ENCODE data around the gene GIT1. TPM values are rescaled to one million over a fixed set of nuclear protein-coding genes. Genes with fewer than 3 reads are reported as not detected.

Gene GIT1
- total and polyA plus RNA-seq, 2 of the 13 experiments (the other 11 are each of a cell fraction or from before 2014, with no cell fraction given): 14.2 to 30.8 TPM

DNA sequence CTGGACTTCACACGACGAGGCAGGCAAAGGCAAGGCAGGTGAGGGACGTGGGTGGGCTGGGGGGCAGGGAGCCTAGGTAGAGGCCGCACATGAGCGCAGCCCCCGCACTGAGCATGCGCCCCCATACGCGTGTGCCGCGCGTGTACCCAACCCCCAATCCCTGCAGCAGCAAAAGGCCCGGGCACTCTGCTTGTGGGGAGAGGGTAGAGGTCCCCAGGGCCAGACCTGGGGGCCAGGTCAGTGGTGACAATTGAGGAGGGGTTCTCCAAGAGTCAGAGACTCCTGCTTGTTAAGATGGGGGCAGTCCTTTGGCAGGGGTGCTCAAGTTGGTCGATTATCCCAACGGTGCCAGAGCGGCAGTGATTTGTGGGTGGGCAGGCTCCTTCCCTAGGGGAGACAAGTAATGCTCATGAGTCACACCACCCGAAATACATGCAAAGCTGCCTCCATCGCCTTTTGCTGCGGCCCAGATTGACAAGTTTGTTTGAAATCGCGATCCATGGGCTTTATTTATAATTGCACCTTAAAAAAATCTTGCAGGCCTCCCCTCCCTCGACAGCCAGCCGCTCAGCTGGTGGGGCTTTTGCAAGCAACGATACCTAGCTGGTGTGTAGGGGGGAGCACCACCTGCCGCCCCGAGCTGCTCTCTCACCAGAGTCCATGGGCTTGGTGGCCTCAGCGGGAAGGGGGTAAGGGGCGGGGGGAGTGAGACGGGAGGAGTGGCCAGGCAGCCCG is 1.1 kb upstream of the GIT1 start (continued):
- TF ChIP-seq, protein P1, sequence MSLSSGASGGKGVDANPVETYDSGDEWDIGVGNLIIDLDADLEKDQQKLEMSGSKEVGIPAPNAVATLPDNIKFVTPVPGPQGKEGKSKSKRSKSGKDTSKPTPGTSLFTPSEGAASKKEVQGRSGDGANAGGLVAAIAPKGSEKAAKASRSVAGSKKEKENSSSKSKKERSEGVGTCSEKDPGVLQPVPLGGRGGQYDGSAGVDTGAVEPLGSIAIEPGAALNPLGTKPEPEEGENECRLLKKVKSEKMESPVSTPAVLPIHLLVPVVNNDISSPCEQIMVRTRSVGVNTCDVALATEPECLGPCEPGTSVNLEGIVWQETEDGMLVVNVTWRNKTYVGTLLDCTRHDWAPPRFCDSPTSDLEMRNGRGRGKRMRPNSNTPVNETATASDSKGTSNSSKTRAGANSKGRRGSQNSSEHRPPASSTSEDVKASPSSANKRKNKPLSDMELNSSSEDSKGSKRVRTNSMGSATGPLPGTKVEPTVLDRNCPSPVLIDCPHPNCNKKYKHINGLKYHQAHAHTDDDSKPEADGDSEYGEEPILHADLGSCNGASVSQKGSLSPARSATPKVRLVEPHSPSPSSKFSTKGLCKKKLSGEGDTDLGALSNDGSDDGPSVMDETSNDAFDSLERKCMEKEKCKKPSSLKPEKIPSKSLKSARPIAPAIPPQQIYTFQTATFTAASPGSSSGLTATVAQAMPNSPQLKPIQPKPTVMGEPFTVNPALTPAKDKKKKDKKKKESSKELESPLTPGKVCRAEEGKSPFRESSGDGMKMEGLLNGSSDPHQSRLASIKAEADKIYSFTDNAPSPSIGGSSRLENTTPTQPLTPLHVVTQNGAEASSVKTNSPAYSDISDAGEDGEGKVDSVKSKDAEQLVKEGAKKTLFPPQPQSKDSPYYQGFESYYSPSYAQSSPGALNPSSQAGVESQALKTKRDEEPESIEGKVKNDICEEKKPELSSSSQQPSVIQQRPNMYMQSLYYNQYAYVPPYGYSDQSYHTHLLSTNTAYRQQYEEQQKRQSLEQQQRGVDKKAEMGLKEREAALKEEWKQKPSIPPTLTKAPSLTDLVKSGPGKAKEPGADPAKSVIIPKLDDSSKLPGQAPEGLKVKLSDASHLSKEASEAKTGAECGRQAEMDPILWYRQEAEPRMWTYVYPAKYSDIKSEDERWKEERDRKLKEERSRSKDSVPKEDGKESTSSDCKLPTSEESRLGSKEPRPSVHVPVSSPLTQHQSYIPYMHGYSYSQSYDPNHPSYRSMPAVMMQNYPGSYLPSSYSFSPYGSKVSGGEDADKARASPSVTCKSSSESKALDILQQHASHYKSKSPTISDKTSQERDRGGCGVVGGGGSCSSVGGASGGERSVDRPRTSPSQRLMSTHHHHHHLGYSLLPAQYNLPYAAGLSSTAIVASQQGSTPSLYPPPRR (CRISPR knock-in tag; IDR thresholded peaks at IDR 0.05; ENCODE audit: borderline replicate concordance): 0 out of 2 replicates have a peak, but pooled peaks have one; percentile 8
- TF ChIP-seq ZNF569 (CRISPR knock-in tag; IDR thresholded peaks at IDR 0.05; ENCODE audit: borderline replicate concordance) (no peak), ZMAT3 (CRISPR knock-in tag; conservative IDR thresholded peaks at IDR 0.05) (no peak), ZNF775 (CRISPR knock-in tag; IDR thresholded peaks at IDR 0.05; ENCODE audit: borderline replicate concordance) (no peak), ARNT2 (CRISPR knock-in tag; IDR thresholded peaks at IDR 0.05; ENCODE audit: low read depth) (no peak), RAD21 (CRISPR knock-in tag; IDR thresholded peaks at IDR 0.05) (no peak), MAFG (CRISPR knock-in tag; IDR thresholded peaks at IDR 0.05) (no peak), ATM (IDR thresholded peaks at IDR 0.05; ENCODE audit: borderline replicate concordance) (no peak), CBX1 (IDR thresholded peaks at IDR 0.05; ENCODE audit: low read depth) (peak; percentile 42), MIER2 (CRISPR knock-in tag; IDR thresholded peaks at IDR 0.05) (no peak), THAP11 (CRISPR knock-in tag; IDR thresholded peaks at IDR 0.05) (no peak), ETV6 (CRISPR knock-in tag; conservative IDR thresholded peaks at IDR 0.05) (no peak), ZSCAN21 (CRISPR knock-in tag; IDR thresholded peaks at IDR 0.05; ENCODE audit: borderline replicate concordance) (no peak; the same call in 1 of the 2 replicates), ZNF781 (CRISPR knock-in tag; IDR thresholded peaks at IDR 0.05; ENCODE audit: borderline replicate concordance, not compliant biosample characterization) (no peak)
- TF ChIP-seq, protein P2, sequence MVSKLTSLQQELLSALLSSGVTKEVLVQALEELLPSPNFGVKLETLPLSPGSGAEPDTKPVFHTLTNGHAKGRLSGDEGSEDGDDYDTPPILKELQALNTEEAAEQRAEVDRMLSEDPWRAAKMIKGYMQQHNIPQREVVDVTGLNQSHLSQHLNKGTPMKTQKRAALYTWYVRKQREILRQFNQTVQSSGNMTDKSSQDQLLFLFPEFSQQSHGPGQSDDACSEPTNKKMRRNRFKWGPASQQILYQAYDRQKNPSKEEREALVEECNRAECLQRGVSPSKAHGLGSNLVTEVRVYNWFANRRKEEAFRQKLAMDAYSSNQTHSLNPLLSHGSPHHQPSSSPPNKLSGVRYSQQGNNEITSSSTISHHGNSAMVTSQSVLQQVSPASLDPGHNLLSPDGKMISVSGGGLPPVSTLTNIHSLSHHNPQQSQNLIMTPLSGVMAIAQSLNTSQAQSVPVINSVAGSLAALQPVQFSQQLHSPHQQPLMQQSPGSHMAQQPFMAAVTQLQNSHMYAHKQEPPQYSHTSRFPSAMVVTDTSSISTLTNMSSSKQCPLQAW (CRISPR knock-in tag; IDR thresholded peaks at IDR 0.05): no peak
- TF ChIP-seq, protein P3, sequence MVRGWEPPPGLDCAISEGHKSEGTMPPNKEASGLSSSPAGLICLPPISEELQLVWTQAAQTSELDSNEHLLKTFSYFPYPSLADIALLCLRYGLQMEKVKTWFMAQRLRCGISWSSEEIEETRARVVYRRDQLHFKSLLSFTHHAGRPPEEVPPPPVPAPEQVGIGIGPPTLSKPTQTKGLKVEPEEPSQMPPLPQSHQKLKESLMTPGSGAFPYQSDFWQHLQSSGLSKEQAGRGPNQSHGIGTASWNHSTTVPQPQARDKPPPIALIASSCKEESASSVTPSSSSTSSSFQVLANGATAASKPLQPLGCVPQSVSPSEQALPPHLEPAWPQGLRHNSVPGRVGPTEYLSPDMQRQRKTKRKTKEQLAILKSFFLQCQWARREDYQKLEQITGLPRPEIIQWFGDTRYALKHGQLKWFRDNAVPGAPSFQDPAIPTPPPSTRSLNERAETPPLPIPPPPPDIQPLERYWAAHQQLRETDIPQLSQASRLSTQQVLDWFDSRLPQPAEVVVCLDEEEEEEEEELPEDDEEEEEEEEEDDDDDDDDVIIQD (CRISPR knock-in tag; IDR thresholded peaks at IDR 0.05; ENCODE audit: low read depth): no peak
- TF ChIP-seq, protein P4, sequence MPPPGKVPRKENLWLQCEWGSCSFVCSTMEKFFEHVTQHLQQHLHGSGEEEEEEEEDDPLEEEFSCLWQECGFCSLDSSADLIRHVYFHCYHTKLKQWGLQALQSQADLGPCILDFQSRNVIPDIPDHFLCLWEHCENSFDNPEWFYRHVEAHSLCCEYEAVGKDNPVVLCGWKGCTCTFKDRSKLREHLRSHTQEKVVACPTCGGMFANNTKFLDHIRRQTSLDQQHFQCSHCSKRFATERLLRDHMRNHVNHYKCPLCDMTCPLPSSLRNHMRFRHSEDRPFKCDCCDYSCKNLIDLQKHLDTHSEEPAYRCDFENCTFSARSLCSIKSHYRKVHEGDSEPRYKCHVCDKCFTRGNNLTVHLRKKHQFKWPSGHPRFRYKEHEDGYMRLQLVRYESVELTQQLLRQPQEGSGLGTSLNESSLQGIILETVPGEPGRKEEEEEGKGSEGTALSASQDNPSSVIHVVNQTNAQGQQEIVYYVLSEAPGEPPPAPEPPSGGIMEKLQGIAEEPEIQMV (CRISPR knock-in tag; IDR thresholded peaks at IDR 0.05; ENCODE audit: low read depth): no peak
- TF ChIP-seq, protein P5, sequence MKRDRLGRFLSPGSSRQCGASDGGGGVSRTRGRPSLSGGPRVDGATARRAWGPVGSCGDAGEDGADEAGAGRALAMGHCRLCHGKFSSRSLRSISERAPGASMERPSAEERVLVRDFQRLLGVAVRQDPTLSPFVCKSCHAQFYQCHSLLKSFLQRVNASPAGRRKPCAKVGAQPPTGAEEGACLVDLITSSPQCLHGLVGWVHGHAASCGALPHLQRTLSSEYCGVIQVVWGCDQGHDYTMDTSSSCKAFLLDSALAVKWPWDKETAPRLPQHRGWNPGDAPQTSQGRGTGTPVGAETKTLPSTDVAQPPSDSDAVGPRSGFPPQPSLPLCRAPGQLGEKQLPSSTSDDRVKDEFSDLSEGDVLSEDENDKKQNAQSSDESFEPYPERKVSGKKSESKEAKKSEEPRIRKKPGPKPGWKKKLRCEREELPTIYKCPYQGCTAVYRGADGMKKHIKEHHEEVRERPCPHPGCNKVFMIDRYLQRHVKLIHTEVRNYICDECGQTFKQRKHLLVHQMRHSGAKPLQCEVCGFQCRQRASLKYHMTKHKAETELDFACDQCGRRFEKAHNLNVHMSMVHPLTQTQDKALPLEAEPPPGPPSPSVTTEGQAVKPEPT (CRISPR knock-in tag; IDR thresholded peaks at IDR 0.05; ENCODE audit: low read depth): no peak
